Ovary (tissue), 3 donors: ENCODE results near the gene FBXL16.
"Not testable (repeated sequence)": the region's sequence is repeated elsewhere in the genome, so short reads cannot be mapped to it uniquely, and the experiment has no call there.

ENCODE experiments used
- CTCF ChIP-seq, 3 donors: fragments of 450-650 bp in 2 of 3; fragments of 200-600 bp in 1 of 3; IDR thresholded peaks; one replicate each; pipeline versions ENCODE4 v1.5.1 to v1.8.0; 2016 to 2022; ENCODE audit warnings: antibody characterized with exemption in 3 of 3, mild to moderate bottlenecking in 1 of 3
- EP300 ChIP-seq: sonication (generic); formaldehyde crosslinking; IDR thresholded peaks from one replicate; pipeline ENCODE4 v1.6.1; 2017; ENCODE audit warnings: antibody characterized with exemption
- POLR2A ChIP-seq: fragments of 450-650 bp; IDR thresholded peaks from one replicate; pipeline ENCODE4 v1.6.1; 2017; ENCODE audit warnings: antibody characterized with exemption, mild to moderate bottlenecking, moderate library complexity
- donor health status: DM: no; HTN: no; CAD: no.

DNA sequence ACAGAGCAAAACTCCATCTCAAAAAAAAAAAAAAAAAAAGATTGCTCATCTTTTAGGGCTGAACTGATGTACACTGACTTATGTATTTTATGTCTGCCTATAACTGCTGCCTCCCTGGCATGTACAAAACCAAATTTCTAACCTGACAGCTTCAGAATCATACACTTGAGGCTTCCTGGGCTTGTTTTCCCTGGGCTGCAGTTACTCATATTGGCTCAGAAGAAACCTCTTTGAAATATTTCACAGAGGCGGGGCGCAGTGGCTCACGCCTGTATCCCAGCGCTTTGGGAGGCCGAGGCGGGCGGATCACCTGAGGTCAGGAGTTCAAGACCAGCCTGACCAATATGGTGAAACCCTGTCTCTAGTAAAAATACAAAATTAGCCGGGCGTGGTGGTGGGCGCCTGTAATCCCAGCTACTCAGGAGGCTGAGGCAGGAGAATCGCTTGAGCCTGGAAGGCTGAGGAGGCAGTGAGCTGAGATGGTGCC, 48.6 kb upstream of the FBXL16 start:
- TF ChIP-seq CTCF (IDR thresholded peaks at IDR 0.05); POLR2A; EP300: not testable (repeated sequence)
